Left lung (tissue), 10 donors: ENCODE measurements around the gene TH. TPM values are rescaled to one million over a fixed set of nuclear protein-coding genes. Genes with fewer than 3 reads are reported as not detected.

Experiments used
- ATAC-seq: fragments of 200-7000 bp; cut with Tn5 transposase; one replicate; pipeline ENCODE4 v1.9.1; 2020; ENCODE audit warnings: moderate library complexity
- DNase-seq, 4 donors: peaks; one replicate each; pipeline ENCODE4 v3.0.0-alpha.2; 2013 to 2020
- H3K27ac ChIP-seq, 2 donors: fragments of 200-600 bp; sonication (generic) in 1 of 2; one replicate each; pipeline versions ENCODE4 v1.5.0 to v1.8.0; 2020 to 2021
- H3K27me3 ChIP-seq, 2 donors: fragments of 200-600 bp; sonication (generic) in 1 of 2; one replicate each; pipeline versions ENCODE4 v1.5.0 to v1.8.0; 2020 to 2021
- H3K36me3 ChIP-seq, 2 donors: fragments of 200-600 bp; sonication (generic) in 1 of 2; one replicate each; pipeline versions ENCODE4 v1.5.0 to v1.8.0; 2020 to 2021
- H3K4me1 ChIP-seq, 2 donors: fragments of 200-600 bp; one replicate each; pipeline ENCODE4 v1.8.0; 2021
- H3K4me3 ChIP-seq, 2 donors: fragments of 200-600 bp; sonication (generic) in 1 of 2; one replicate each; pipeline versions ENCODE4 v1.5.0 to v1.8.0; 2020 to 2021; ENCODE audit warnings: mild to moderate bottlenecking in 1 of 2
- H3K9me3 ChIP-seq, 2 donors: fragments of 200-600 bp; sonication (generic) in 1 of 2; one replicate each; pipeline versions ENCODE4 v1.5.0 to v1.8.0; 2020 to 2021
- intact Hi-C, 2 donors: fragments of 100-400 bp; cut with DNase I; formaldehyde crosslinking; loops; one replicate each; pipeline versions ENCODE4 v1.11.2 to v1.14.2; 2022
- polyA plus RNA-seq, 6 donors: library from polyadenylated mRNA; unstranded; fragments of 120-200 nt; gene quantifications; one replicate each; pipeline ENCODE4 v1.2.1, GENCODE V29; 2013; ENCODE audit not compliant: insufficient read length in 6 of 6
- total RNA-seq, 2 donors: library from RNA; stranded (reverse); fragmentation: NEBNext Ultra II Directional; extraction: Animal tissue kit (Norgen Biotek cat#: 25700); gene quantifications; one replicate each; pipeline ENCODE4 v1.2.1, GENCODE V29; 2021
- TF ChIP-seq, protein P1 (sequence below), 2 donors: fragments of 200-600 bp; sonication (generic) in 1 of 2; IDR thresholded peaks; one replicate each; pipeline versions ENCODE4 v1.5.0 to v1.8.0; 2021; ENCODE audit warnings: antibody characterized with exemption in 2 of 2
- donor health status: DM: no; HTN: yes; CAD: no.
- donor health status: DM: no; HTN: no; CAD: no.

TH gene
- total and polyA plus RNA-seq, 8 donors = 0.18 to 1.4 (median 0.55) TPM

DNA sequence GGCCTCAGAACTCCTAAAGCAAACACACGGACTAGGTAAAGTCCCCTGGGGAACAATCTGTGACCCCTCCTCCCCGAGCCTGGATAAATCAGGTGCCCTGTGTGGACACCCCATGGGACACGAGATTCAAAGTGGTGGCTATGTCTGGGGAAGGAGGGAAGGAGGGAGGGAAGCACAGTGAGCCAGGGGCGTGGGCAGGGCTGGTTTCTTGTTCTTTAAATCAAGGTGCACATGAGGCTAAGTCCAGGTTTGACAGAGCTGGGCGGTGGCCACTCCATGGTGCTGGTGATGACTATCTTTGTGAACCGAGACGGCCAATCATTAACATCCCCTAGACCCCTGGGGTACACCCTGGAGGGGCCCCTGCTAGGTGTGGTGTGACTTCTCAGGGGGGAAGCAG, 20.3 kb upstream of the TH start:
- peaks cover 0 to under 1% of the 10 kb centered on the region in 2 donors for H3K4me1 ChIP-seq
- H3K27me3 ChIP-seq = peaks cover 0 to 32% of the 10 kb centered on the region in 2 donors
- H3K36me3 ChIP-seq = no peaks in the 10 kb centered on the region
- no peaks in the 10 kb centered on the region for H3K9me3 ChIP-seq
- no peak overlapping the region for H3K27ac ChIP-seq
- H3K4me3 ChIP-seq = no peak overlapping the region
- intact Hi-C loops = loop anchor here in 1 of 2 donors (10.0 kb wide), 1 partner anchor 233 kb away; no protein-coding TSS in a partner anchor
- DNase-seq (no peak), ATAC-seq (no peak)
- TF ChIP-seq, protein P1, sequence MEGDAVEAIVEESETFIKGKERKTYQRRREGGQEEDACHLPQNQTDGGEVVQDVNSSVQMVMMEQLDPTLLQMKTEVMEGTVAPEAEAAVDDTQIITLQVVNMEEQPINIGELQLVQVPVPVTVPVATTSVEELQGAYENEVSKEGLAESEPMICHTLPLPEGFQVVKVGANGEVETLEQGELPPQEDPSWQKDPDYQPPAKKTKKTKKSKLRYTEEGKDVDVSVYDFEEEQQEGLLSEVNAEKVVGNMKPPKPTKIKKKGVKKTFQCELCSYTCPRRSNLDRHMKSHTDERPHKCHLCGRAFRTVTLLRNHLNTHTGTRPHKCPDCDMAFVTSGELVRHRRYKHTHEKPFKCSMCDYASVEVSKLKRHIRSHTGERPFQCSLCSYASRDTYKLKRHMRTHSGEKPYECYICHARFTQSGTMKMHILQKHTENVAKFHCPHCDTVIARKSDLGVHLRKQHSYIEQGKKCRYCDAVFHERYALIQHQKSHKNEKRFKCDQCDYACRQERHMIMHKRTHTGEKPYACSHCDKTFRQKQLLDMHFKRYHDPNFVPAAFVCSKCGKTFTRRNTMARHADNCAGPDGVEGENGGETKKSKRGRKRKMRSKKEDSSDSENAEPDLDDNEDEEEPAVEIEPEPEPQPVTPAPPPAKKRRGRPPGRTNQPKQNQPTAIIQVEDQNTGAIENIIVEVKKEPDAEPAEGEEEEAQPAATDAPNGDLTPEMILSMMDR (IDR thresholded peaks at IDR 0.05) = no peak

DNA sequence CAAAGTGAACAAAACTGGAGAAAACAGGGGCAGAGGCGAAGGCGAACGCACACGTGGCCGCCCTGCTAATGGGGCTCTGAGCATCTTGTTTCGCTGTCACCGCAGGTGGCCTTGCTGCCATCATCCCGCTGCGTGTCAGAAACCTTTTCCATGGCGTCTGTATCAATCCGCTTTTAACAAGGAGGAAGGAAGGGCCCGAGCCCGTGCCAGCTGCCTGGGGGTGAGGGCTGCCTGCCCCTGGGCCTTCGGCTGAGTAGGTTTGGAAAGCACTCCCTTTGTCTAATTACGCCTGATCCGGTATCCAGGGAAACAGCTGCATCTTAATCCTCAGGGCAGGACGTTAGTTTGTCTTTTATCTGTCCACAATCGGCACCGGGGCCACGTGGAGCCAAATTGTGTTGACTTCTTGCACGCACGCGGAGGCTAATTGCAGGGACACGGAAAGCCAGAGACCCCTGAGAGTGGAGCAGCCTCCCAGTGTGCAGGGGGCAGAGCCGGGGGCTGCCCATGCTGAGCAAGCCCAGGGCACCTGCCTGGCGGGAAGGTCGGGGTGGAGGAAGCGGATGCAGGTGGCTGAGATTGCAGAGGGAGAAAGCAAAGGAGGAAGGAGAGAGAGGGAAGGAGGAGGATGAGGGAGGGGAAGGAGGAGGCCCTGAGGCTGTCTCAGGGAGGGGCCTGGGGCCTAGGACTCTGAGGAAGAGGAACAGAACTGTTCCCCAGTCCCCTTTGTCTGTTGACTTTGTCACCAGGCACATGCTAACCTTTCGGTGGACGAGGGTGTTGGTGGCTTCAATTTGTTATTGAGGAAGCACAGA, 19.2 kb upstream of the TH start:
- DNase-seq = no peak
- Histone ChIP-seq H3K4me1 (peaks cover 0 to 3% of the 10 kb centered on the region in 2 donors), H3K9me3 (no peaks in the 10 kb centered on the region), H3K4me3 (no peak overlapping the region), H3K36me3 (no peaks in the 10 kb centered on the region), H3K27me3 (peaks cover 0 to 41% of the 10 kb centered on the region in 2 donors), H3K27ac (no peak overlapping the region)
- intact Hi-C loops = loop anchor here in 1 of 2 donors (10.0 kb wide), 1 partner anchor 234 kb away; no protein-coding TSS in a partner anchor
- ATAC-seq = peak; percentile 29
- TF ChIP-seq, protein P1 (IDR thresholded peaks at IDR 0.05) = no peak

DNA sequence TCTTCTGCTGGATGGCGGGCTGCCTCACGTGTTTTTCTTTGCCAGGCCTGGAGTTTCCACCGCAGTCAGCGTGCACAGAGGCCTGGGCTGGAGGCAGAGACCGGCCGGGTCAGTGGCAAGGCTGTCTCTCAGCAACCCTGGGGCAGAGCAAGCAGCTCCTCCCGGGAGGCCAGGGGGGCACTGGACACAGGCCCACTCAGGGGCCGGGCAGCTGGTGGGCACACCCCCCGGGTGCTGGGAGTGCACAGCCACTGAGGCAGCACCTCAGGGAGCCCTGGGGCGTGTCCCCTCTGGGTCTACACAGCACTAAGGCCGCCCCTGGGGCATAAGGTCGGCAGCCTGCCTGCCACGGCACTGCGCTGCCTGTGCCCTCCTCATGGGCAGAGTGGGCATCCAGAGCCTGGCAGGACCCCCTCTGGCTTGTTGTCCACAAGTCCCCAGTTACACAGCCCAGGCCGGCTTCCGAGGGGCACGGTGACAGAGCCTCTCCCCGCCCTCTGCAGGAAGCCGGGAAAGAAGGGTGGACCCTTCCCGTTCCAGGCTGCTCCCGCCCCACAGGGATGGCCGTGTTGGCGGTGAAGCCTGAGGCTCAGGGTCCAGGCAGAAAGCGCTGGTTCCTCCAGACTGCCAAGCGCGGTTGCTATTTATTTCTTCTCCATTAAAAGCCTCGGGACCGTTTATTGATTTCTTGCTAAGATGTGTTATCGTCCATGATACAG, 18.5 kb upstream of the TH start:
- DNase-seq = no peak
- H3K27me3 ChIP-seq = peaks cover 0 to 41% of the 10 kb centered on the region in 2 donors
- intact Hi-C loops = loop anchor here in 1 of 2 donors (10.0 kb wide), 1 partner anchor 235 kb away; no protein-coding TSS in a partner anchor
- peaks cover 0 to 3% of the 10 kb centered on the region in 2 donors for H3K4me1 ChIP-seq
- no peaks in the 10 kb centered on the region for H3K9me3 ChIP-seq
- H3K27ac ChIP-seq = no peak overlapping the region
- no peaks in the 10 kb centered on the region for H3K36me3 ChIP-seq
- TF ChIP-seq, protein P1 (IDR thresholded peaks at IDR 0.05) = no peak
- no peak for ATAC-seq
- H3K4me3 ChIP-seq = no peak overlapping the region

- no peak for ATAC-seq
- H3K4me1 ChIP-seq = peaks cover 0 to 3% of the 10 kb centered on the region in 2 donors
- no peaks in the 10 kb centered on the region for H3K9me3 ChIP-seq
- DNase-seq = no peak
- H3K36me3 ChIP-seq = no peaks in the 10 kb centered on the region
- intact Hi-C loops = no loop called here
- H3K4me3 ChIP-seq = no peak overlapping the region
- TF ChIP-seq, protein P1 (IDR thresholded peaks at IDR 0.05) = no peak
- no peak overlapping the region for H3K27ac ChIP-seq
- peaks cover 0 to 48% of the 10 kb centered on the region in 2 donors for H3K27me3 ChIP-seq
Observed at GRCh38 chr11:2188745-2189144, 17.1 kb upstream of the TH start.

GRCh38 chr11:2187280-2187707, 15.7 kb upstream of the TH start:
- H3K36me3 ChIP-seq = no peaks in the 10 kb centered on the region
- H3K9me3 ChIP-seq = no peaks in the 10 kb centered on the region
- no peak overlapping the region for H3K27ac ChIP-seq
- ATAC-seq = no peak
- peaks cover 0 to 55% of the 10 kb centered on the region in 2 donors for H3K27me3 ChIP-seq
- H3K4me3 ChIP-seq = no peak overlapping the region
- intact Hi-C loops = no loop called here
- TF ChIP-seq, protein P1 (IDR thresholded peaks at IDR 0.05) = no peak
- DNase-seq = no peak
- peaks cover 0 to 3% of the 10 kb centered on the region in 2 donors for H3K4me1 ChIP-seq
